HG03575 (cell line): Measurements from ENCODE around the gene PTPRN2.
"Not testable (repeated sequence)": the region's sequence is repeated elsewhere in the genome, so short reads cannot be mapped to it uniquely, and the experiment has no call there.

Experiments used
- ATAC-seq: cut with Tn5 transposase; IDR thresholded peaks from one replicate; pipeline ENCODE4 v1.9.1; 2021; ENCODE audit not compliant: unreplicated experiment, insufficient number of reproducible peaks, low FRiP score; ENCODE audit errors: extremely low read depth

Gene PTPRN2

GRCh38 chr7:158458716-158459282, 128.8 kb downstream of the PTPRN2 start:
- ATAC-seq: no peak

DNA sequence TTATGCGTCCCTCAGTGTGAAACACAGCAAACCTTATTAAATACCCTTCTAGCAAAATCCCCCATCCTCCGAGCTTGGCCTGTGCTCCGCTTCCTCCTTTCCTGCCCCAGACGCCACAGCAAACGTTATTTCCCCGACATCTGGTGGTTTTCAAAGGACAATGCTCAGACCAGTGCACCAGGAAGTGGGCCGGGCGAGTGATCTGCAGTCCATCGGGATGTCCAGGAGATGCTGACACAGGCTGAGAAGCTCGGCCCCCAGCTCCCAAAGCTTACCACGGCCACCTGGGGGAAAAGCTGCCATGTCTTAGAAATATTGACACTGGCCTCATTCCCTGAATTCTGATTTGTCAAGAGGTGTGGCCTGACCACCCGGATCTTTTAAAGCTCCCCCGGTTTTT, 129.5 kb downstream of the PTPRN2 start:
- no peak for ATAC-seq

DNA sequence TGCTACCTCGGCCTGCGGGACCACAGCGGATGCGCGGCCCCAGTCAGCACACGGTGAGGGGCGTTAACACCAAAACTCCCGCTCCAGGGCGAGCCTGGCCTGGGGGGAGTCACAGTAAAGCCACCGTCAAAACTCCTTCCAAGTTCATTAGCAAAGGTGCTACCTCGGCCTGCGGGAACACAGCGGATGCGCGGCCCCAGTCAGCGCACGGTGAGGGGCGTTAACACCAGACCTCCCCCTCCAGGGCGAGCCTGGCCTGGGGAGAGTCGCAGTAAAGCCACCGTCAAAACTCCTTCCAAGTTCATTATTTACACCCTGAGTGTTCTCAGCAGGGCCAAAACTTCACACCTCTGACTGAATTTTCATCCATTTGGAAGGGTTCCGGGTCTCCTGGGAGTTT, 130.0 kb downstream of the PTPRN2 start:
- not testable (repeated sequence) for ATAC-seq

- ATAC-seq: no peak
Observed at GRCh38 chr7:158454631-158455030, 133.0 kb downstream of the PTPRN2 start.

- no peak for ATAC-seq
Observed at GRCh38 chr7:158453663-158454062, 134.0 kb downstream of the PTPRN2 start.

GRCh38 chr7:158452331-158452730, 135.3 kb downstream of the PTPRN2 start:
- ATAC-seq: no peak

GRCh38 chr7:158450476-158451124, 137.0 kb downstream of the PTPRN2 start:
- ATAC-seq: no peak

GRCh38 chr7:158449942-158450341, 137.7 kb downstream of the PTPRN2 start:
- no peak for ATAC-seq

- ATAC-seq: no peak
Observed at GRCh38 chr7:158449266-158449665, 138.4 kb downstream of the PTPRN2 start.

- ATAC-seq: no peak
Observed at GRCh38 chr7:158448430-158449100, 139.1 kb downstream of the PTPRN2 start.

- ATAC-seq: no peak
Observed at GRCh38 chr7:158447506-158448171, 140.0 kb downstream of the PTPRN2 start.

DNA sequence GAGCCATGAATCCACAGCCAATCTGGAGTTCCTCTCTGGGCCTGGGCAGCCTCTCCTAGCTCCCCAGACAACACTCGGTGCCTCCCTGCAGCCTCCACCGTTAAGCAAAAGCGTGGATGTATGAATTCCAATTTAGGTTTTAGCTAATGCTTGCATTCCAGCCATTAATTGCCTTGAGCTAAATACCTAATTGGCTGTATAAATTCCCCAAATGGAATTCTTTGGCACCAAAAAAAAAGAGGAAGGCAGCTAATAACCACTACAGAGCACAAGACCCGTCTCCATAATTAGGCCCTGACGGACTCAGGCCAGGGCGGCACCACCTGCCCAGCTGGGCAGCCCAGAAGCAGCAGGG, 140.5 kb downstream of the PTPRN2 start:
- no peak for ATAC-seq

GRCh38 chr7:158446706-158447105, 140.9 kb downstream of the PTPRN2 start:
- no peak for ATAC-seq

- ATAC-seq: no peak
Observed at GRCh38 chr7:158446281-158446680, 141.3 kb downstream of the PTPRN2 start.

DNA sequence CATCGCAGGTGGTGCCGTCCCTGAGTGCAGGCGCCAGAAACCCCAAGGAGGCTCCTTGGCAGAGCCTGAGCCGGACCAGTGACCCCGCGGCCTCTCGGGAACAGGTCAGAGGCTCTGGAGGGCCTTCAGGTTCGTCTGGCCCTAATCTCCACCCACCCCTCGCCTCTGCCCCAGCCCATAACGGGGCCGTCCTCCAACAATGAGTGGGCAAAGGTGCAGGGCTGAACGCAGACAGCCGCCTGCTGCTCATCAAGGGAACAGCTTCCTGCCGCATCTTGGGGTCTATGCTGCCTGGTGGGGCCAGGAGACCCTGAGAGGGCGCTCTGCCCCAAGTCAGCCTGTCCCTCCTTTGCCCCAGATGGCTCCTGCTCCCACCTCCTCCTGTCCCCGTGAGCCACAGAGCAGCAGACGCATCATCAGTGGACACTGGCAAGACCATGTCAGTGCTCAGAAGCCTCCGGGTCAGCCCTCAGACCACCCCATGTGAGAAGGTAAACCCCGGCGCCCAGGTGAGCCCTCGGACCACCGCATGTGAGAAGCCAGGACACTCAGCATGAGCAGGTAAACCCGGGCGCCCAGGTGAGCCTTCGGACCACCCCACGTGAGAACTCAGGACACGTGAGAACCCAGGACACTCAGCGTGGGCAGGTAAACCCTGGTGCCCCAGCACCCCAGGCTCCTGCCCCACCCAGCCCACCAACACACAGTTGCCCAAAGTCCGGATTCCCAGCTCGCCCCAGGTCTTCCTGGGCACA, 142.0 kb downstream of the PTPRN2 start:
- ATAC-seq: no peak

DNA sequence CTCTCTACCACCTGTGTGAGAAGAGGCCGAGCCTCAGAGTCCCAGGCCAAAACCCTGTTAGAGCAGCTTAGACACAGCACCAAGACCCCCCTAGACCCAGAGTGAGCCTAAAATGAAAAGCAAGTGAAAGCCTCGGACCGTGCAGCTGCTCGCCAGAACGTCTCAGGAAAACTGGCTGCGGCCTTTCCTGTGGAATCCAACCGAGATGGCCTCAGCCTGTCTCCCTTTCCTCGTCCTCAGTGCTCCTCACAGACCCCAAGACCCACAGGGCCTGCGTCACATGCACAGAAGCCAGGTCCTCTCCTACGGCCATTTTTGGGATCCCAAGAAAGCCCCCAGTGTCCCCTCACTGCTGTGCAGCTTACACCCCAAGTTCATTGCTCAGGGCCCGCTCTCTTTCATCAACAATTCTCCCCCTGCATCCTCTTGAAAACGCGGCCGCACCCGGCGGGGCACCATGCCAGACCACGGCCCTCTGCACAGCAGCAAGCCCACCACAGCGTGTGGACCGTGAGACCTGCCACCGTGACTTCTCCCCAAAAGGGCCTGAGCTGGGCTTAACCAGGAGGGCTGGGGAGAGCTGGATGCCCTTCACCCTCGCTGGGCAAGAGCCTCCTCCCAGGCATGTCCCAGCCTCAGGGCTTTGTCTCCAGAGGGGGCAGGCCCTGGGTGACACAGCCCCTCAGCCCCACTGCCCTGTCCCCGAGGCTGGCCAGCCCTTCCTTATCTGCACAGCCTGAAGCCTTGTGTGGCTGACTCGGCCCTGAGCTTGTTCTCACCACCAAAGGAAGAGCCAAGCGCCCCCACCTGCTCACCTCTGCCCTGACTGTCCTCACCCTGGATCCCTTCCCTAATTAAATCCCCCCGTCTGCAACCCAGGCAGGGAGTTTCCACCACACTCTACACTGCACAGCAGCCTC, 142.9 kb downstream of the PTPRN2 start:
- no peak for ATAC-seq

GRCh38 chr7:158443688-158444483, 143.7 kb downstream of the PTPRN2 start:
- no peak for ATAC-seq
